Ectodermal cell (in vitro differentiated cells): ENCODE measurements around the gene ARPC1B.
"Not testable (repeated sequence)": the region's sequence is repeated elsewhere in the genome, so short reads cannot be mapped to it uniquely, and the experiment has no call there.

Experiments
- H3K27ac ChIP-seq: 2 replicates; pipeline ENCODE4 v1.7.0; 2013; ENCODE audit warnings: mild to moderate bottlenecking, low read depth, low read length; ENCODE audit not compliant: insufficient read depth, poor library complexity, severe bottlenecking
- H3K27me3 ChIP-seq: 2 replicates; pipeline ENCODE4 v1.7.0; 2013; ENCODE audit warnings: mild to moderate bottlenecking, low read length; ENCODE audit not compliant: insufficient read depth, control insufficient read depth, poor library complexity, severe bottlenecking
- H3K36me3 ChIP-seq: one replicate; pipeline ENCODE4 v1.7.0; 2013; ENCODE audit warnings: low read length; ENCODE audit not compliant: control insufficient read depth, insufficient read depth
- H3K4me1 ChIP-seq: one replicate; pipeline ENCODE4 v1.7.0; 2013; ENCODE audit warnings: low read length; ENCODE audit not compliant: control insufficient read depth, insufficient read depth
- H3K4me3 ChIP-seq: 2 replicates; pipeline ENCODE4 v1.7.0; 2013; ENCODE audit warnings: low read depth, low read length, control low read depth; ENCODE audit not compliant: insufficient read depth
- H3K9me3 ChIP-seq: 2 replicates; pipeline ENCODE4 v1.7.0; 2013; ENCODE audit warnings: mild to moderate bottlenecking, low read length, moderate library complexity; ENCODE audit not compliant: control insufficient read depth
- WGBS, 2 experiments: methylation state at CpG; one replicate each; pipeline ENCODE4 v1.1.7; 2013; ENCODE audit warnings: missing lambda C conversion rate in 2 of 2; 5-methylcytosine and 5-hydroxymethylcytosine counted together

ARPC1B gene

DNA sequence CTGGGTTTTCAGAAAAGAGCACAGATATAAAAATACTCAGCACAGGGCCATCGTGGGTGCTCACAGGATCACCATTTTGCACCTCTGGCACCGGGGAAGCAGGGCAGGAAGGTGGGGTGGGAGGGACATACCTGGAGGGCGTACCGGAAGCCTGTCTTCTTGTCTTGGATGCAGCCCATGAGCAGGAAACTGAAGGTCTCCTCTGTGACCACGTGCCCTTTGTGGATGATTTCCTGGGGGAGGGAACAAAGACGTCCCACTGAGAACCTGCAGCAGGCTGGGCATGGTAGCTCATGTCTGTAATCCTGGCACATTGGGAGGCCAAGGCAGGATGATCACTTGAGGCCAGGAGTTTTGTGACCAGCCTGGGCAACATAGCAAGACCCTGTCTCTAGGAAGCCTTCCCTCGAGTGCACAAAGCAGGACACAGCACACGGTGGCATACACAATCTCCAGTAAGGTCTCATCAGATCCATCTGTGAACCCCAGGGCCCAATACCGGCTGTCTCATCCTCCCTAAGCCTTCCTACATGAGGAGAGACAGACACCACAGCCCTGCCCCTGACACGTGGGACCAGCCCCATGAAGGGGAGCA, 54.5 kb downstream of the ARPC1B start:
- Histone ChIP-seq H3K27me3 (no peaks in the 10 kb centered on the region), H3K4me3 (no peak overlapping the region), H3K9me3 (no peaks in the 10 kb centered on the region), H3K4me1 (no peaks in the 10 kb centered on the region), H3K27ac (no peak overlapping the region), H3K36me3 (peaks cover 45% of the 10 kb centered on the region)
- 90 to 94% methylated on average over 10 of the region's 10 CpGs for WGBS, 2 experiments

DNA sequence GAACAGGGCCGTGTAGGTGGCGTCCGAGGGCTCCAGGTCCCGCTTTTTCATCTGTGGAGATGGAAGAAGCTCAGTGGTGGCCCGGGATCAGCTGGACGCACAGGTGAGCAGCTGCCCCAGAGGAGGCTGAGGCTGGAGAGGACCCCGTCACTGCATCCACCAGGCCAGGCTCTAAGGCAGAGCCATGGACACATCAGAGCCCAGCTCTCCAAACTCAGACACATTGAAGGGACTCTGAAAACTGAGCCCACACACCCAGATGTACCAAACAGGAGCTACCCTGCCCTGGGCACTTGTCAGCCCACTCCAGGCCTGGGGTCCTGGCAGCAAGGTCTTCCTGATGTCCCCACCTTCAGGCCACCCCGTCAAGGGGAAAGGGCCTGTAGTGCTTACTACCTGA, 55.2 kb downstream of the ARPC1B start:
- H3K4me1 ChIP-seq = no peaks in the 10 kb centered on the region
- 96 to 98% methylated on average over 8 of the region's 8 CpGs for WGBS, 2 experiments
- H3K36me3 ChIP-seq = peaks cover 44% of the 10 kb centered on the region
- H3K9me3 ChIP-seq = no peaks in the 10 kb centered on the region
- no peak overlapping the region for H3K4me3 ChIP-seq
- no peak overlapping the region for H3K27ac ChIP-seq
- no peaks in the 10 kb centered on the region for H3K27me3 ChIP-seq

DNA sequence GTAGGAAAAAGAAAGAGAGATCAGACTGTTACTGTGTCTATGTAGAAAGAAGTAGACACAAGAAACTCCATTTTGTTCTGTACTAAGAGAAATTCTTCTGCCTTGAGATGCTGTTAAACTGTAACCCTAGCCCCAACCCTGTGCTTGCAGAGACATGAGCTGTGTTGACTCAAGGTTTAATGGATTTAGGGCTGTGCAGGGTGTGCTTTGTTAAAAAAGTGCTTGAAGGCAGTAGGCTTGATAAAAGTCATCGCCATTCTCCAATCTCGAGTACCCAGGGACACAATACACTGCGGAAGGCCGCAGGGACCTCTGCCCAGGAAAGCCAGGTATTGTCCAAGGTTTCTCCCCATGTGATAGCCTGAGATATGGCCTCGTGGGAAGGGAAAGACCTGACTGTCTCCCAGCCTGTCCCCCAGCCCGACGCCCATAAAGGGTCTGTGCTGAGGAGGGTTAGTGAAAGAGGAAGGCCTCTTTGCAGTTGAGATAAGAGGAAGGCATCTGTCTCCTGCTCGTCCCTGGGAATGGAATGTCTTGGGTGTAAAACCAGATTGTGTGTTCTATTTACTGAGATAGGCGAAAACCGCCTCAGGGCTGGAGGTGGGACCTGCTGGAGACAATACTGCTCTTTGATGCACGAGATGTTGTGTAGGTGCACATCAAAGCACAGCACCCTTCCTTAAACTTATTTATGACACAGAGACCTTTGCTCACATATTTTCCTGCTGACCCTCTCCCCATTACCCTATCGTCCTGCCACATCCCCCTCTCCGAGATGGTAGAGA, 57.4 kb downstream of the ARPC1B start:
- H3K4me1 ChIP-seq, H3K9me3 ChIP-seq, H3K27ac ChIP-seq, H3K27me3 ChIP-seq, H3K4me3 ChIP-seq: not testable (repeated sequence)
- WGBS, 2 experiments = 93 to 94% methylated on average over 13 of the region's 13 CpGs
- peaks cover 41% of the 10 kb centered on the region for H3K36me3 ChIP-seq

DNA sequence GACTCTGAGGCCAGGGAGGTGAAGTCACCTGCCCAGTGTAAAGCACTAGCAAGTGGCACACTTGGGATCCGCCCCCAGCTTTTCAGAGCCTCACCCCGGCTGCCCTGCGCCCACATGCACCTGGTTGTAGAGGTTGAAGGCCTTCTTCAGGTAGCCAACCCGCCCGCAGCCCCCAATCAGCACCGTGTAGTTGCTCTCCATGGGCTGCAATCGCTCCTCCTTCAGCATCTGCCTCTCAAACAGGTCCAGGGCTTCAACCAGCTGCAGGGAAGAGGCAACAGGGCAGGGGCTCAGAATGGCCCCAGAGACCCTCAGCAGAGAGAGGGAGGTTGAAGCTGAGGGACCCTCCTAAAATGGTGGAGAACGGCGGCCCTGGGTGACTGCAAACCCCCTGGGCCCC, 58.6 kb downstream of the ARPC1B start:
- Histone ChIP-seq H3K27me3 (no peaks in the 10 kb centered on the region), H3K36me3 (peaks cover 41% of the 10 kb centered on the region), H3K4me1 (peaks cover 3% of the 10 kb centered on the region), H3K27ac (no peak overlapping the region), H3K9me3 (no peaks in the 10 kb centered on the region), H3K4me3 (no peak overlapping the region)
- 93 to 94% methylated on average over 9 of the region's 9 CpGs for WGBS, 2 experiments

DNA sequence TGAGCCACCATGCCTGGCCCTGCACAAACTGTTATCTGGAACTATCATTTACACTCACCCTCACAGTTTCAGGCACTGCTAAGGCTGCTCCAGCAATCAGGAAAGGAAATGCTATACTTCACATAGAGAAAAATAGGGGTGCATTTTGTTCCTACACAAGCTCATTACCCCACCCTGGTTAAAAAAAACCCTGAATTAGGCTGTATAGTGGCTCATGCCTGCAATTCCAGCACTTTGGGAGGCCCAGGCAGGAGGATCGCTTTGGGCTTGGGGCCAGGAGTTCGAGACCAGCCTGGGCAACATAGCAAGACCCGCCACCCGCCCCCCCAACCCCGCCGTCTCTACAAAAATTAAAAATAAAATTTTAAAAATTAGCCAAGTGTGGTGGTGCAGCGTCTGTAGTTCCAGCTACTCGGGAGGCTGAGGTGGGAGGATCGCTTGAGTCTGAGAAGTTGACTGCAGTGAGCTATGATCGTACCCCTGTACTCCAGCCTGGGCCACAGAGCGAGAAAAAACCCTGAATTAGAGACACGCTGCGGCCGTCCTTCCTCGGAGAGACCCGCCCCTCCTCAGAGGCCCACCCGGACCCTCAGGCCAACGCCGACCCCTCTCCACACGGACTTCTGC, 63.5 kb downstream of the ARPC1B start:
- 22 to 26% methylated on average over 18 to 20 of the region's 20 CpGs for WGBS, 2 experiments
- peak overlapping the region; percentile 91 for H3K4me3 ChIP-seq
- H3K4me1 ChIP-seq = peaks cover 13% of the 10 kb centered on the region
- H3K27ac ChIP-seq = peak overlapping the region; percentile 69
- no peaks in the 10 kb centered on the region for H3K27me3 ChIP-seq
- H3K36me3 ChIP-seq = peaks cover 30% of the 10 kb centered on the region
- H3K9me3 ChIP-seq = no peaks in the 10 kb centered on the region

DNA sequence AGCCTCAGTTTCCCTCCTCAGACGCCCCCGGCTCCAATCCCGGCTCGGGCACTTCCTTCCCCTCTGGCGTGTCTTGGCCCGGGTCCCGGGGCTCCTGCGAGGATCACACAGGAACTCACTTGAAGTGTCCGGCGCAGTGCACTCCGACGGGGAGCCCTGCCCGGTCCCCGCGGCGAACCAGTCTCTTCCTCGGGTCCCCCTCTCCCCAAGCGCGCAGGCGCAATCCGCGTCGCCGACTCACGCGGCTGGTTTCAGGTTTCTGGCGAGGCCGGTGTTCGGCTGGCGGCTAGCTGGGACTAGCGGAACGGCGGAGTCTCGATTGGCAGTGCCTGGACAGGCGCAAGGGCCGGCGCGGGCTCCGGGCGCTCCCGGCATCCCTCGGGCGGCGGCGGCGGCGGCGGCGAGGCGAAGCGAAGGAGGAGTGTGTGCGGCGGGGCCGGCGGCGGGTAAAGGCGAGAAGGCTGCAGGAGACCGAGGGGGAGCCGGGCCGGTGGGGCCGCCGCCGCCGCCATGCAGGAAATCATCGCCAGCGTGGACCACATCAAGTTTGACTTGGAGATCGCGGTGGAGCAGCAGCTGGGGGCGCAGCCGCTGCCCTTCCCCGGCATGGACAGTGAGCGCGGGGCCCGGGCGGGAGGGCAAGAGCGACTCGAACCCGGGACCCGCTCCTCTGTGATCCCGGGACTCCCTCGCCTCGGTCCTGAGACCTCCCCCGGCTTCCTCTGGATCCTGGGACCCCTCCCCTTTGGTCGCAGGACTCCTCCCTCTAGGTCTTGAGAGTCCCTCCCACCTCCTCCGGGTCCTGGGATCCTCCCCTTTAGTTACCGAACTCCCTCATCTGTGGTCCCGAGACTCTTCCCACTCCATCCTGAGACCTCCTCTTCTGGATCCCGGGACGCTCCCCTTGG, 64.3 kb downstream of the ARPC1B start, which contains the start of the genes CPSF4 and PTCD1:
CPSF4 (plus strand) TSS at position 371 of the 908 bp plus-strand sequence; CDS start at position 511, 140 bp downstream.
PTCD1 (minus strand) TSS at position 226 of the 908 bp plus-strand sequence. CDS start 3,556 bp downstream, outside the sequence.
- peak within 1 kb of the TSS; percentile 86 for H3K27ac ChIP-seq
- H3K9me3 ChIP-seq = no peaks in the 10 kb centered on the region
- 0% methylated on average over 89 of the region's 89 CpGs for WGBS, 2 experiments
- H3K36me3 ChIP-seq = peaks cover 25% of the 10 kb centered on the region
- no peaks in the 10 kb centered on the region for H3K27me3 ChIP-seq
- peak within 1 kb of the TSS; percentile 91 for H3K4me3 ChIP-seq
- H3K4me1 ChIP-seq = peaks cover 13% of the 10 kb centered on the region

DNA sequence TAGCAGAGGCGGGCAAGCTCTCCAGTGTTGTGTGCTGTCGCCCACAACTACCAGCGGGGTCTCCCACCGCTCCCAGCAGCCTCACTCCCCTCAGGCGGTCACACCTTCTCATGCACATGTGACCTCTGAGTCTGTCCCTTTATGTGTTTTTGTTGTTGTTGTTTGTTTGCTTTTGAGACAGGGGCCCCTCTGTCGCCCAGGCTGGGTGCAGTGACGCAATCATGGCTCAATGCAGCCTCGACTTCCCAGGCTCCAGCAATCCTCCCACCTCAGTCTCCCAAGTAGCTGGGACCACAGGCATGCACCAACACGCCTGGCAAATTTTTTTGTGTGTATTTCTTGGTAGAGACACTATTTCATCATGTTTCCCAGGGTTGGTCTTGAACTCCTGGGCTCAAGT, 65.7 kb downstream of the ARPC1B start:
- H3K27me3 ChIP-seq = no peaks in the 10 kb centered on the region
- H3K4me3 ChIP-seq = peak overlapping the region; percentile 91
- H3K27ac ChIP-seq = no peak overlapping the region
- peaks cover 13% of the 10 kb centered on the region for H3K4me1 ChIP-seq
- H3K36me3 ChIP-seq = peaks cover 18% of the 10 kb centered on the region
- no peaks in the 10 kb centered on the region for H3K9me3 ChIP-seq
- 69 to 70% methylated on average over 9 of the region's 9 CpGs for WGBS, 2 experiments
